ENCODE data around the gene LMBRD1. TPM values are rescaled to one million over a fixed set of nuclear protein-coding genes. Genes with fewer than 3 reads are reported as not detected.

LMBRD1 gene
- total RNA-seq, 4 donors from 2014 or later, result 24.4 to 32.9 (median 28.9) TPM

DNA sequence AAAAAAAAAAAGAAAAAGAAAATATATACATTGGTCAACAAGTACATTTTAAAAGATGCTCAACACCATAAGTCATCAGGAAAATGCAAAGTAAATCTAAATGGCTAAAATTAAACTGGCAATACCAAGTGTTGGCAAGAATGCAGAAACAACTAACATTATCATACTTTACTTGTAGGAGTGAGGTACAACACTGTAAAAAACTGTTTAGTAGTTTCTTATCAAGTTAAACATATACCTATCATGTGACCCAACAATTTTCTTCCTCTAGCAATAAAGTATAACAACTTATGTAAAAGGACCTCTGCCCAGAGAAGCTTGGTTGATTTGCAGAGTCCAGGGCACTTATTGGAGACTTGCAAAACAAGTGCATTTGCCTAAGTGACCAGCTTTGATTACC lies 40.4 kb downstream of the LMBRD1 start:
- Histone ChIP-seq H3K4me1 (peaks cover 0 to 15% of the 10 kb centered on the region in 2 donors), H3K27me3 (no peaks in the 10 kb centered on the region), H3K36me3 (no peaks in the 10 kb centered on the region), H3K27ac (no peak overlapping the region), H3K4me3 (no peak overlapping the region), H3K9me3 (no peaks in the 10 kb centered on the region)
- TF ChIP-seq, protein P1, sequence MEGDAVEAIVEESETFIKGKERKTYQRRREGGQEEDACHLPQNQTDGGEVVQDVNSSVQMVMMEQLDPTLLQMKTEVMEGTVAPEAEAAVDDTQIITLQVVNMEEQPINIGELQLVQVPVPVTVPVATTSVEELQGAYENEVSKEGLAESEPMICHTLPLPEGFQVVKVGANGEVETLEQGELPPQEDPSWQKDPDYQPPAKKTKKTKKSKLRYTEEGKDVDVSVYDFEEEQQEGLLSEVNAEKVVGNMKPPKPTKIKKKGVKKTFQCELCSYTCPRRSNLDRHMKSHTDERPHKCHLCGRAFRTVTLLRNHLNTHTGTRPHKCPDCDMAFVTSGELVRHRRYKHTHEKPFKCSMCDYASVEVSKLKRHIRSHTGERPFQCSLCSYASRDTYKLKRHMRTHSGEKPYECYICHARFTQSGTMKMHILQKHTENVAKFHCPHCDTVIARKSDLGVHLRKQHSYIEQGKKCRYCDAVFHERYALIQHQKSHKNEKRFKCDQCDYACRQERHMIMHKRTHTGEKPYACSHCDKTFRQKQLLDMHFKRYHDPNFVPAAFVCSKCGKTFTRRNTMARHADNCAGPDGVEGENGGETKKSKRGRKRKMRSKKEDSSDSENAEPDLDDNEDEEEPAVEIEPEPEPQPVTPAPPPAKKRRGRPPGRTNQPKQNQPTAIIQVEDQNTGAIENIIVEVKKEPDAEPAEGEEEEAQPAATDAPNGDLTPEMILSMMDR (IDR thresholded peaks at IDR 0.05 in 4 of 5, conservative IDR thresholded peaks at IDR 0.05 in 1 of 5), result no peak
- TF ChIP-seq POLR2A (IDR thresholded peaks at IDR 0.05), result no peak
- intact Hi-C loops (cut with DNase I; ENCODE audit: low total_unique reads), result no loop called here
- DNase-seq (no peak), ATAC-seq (no peak)
- in situ Hi-C loops (cut with MboI; ENCODE audit: low sequenced_read_pairs in 4 of 4), result no loop called here

GRCh38 chr6:69735027-69735426 lies 61.8 kb downstream of the LMBRD1 start:
- Histone ChIP-seq H3K4me3 (no peak overlapping the region), H3K36me3 (no peaks in the 10 kb centered on the region), H3K9me3 (no peaks in the 10 kb centered on the region), H3K4me1 (peaks cover 10 to 17% of the 10 kb centered on the region in 2 donors), H3K27me3 (no peaks in the 10 kb centered on the region), H3K27ac (no peak overlapping the region)
- no peak for TF ChIP-seq POLR2A (IDR thresholded peaks at IDR 0.05)
- TF ChIP-seq, protein P1 (IDR thresholded peaks at IDR 0.05 in 4 of 5, conservative IDR thresholded peaks at IDR 0.05 in 1 of 5), result no peak
- in situ Hi-C loops (cut with MboI; ENCODE audit: low sequenced_read_pairs in 4 of 4) (no loop called here), intact Hi-C loops (cut with DNase I; ENCODE audit: low total_unique reads) (no loop called here)
- DNase-seq (peak; percentile 25 to 52), ATAC-seq (peak; percentile 77 to 89)

DNA sequence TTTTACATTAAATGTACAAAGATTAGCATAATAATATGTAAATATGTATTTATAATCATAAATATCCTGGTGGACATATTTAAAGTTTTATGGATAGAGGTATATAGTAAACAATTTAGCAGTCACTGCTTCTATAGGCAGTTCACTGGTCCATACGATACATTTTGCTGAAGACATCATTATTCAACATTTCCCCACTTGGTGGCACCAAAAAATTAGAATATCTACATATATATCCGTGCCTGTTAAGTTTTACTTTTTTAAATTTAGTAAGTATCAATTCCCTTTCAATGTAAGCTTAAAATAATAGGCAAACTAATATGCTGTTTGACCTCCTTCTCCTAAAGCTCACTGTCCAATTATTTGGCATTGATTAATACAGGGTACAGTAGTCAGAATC lies 64.2 kb downstream of the LMBRD1 start:
- intact Hi-C loops (cut with DNase I; ENCODE audit: low total_unique reads), result loop anchor here (5.0 kb wide), 1 partner anchor 60 kb away; no protein-coding TSS in a partner anchor
- ATAC-seq (peak in 1 of 2 donors; percentile 45), DNase-seq (no peak)
- in situ Hi-C loops (cut with MboI; ENCODE audit: low sequenced_read_pairs in 4 of 4), result no loop called here
- H3K36me3 ChIP-seq, result no peaks in the 10 kb centered on the region
- TF ChIP-seq, protein P1 (IDR thresholded peaks at IDR 0.05 in 4 of 5, conservative IDR thresholded peaks at IDR 0.05 in 1 of 5), result no peak
- TF ChIP-seq POLR2A (IDR thresholded peaks at IDR 0.05), result no peak
- no peak overlapping the region for H3K4me3 ChIP-seq
- no peak overlapping the region for H3K27ac ChIP-seq
- H3K4me1 ChIP-seq, result peaks cover 10 to 17% of the 10 kb centered on the region in 2 donors
- no peaks in the 10 kb centered on the region for H3K27me3 ChIP-seq
- H3K9me3 ChIP-seq, result no peaks in the 10 kb centered on the region

DNA sequence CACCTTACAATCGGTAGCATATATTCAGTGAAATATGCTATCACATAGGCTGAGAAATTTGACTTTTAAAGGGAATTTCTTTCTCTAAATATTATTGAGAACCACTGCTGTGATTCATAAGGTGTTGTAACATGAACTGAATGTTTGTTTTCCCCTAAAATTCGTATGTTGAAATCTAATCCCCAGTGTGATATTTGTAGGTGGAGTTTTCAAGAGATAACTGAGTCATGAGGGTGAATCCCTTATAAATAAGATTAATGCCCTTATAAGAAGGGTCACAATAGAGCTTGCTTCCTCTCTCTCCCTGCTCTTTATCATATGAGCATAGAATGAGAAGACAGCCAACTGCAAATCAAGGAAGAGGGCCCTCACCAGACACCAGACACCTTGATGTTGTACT lies 64.8 kb downstream of the LMBRD1 start:
- ATAC-seq, result peak; percentile 30 to 50
- intact Hi-C loops (cut with DNase I; ENCODE audit: low total_unique reads), result loop anchor here (5.0 kb wide), 1 partner anchor 60 kb away; no protein-coding TSS in a partner anchor

More for the DNA sequence above, 64.8 kb downstream of the LMBRD1 start:
- peaks cover 10 to 17% of the 10 kb centered on the region in 2 donors for H3K4me1 ChIP-seq
- no peaks in the 10 kb centered on the region for H3K9me3 ChIP-seq
- no peaks in the 10 kb centered on the region for H3K27me3 ChIP-seq
- no peak for DNase-seq
- H3K36me3 ChIP-seq, result no peaks in the 10 kb centered on the region
- TF ChIP-seq, protein P1 (IDR thresholded peaks at IDR 0.05 in 4 of 5, conservative IDR thresholded peaks at IDR 0.05 in 1 of 5), result no peak
- TF ChIP-seq POLR2A (IDR thresholded peaks at IDR 0.05), result no peak
- no peak overlapping the region for H3K4me3 ChIP-seq
- in situ Hi-C loops (cut with MboI; ENCODE audit: low sequenced_read_pairs in 4 of 4), result no loop called here
- no peak overlapping the region for H3K27ac ChIP-seq
